ENCODE data around the gene OOSP4B. TPM values are rescaled to one million over a fixed set of nuclear protein-coding genes. Genes with fewer than 3 reads are reported as not detected.

OOSP4B gene
- total RNA-seq, 1 experiment from 2014 or later, result not detected

GRCh38 chr11:59984368-59984767, 32.6 kb upstream of the OOSP4B start:
- Mint-ChIP-seq H3K9me3 (peaks cover 6% of the 10 kb centered on the region), H3K4me3 (no peak overlapping the region), H3K4me1 (no peaks in the 10 kb centered on the region), H3K27ac (no peak overlapping the region), H3K36me3 (0 out of 2 replicates have a peak, but pooled peaks cover 4% of the 10 kb centered on the region), H3K27me3 (ENCODE audit: low read depth) (no peaks in the 10 kb centered on the region; the same call in 1 of the 2 replicates)
- TF ChIP-seq NR3C1 (CRISPR knock-in tag; conservative IDR thresholded peaks at IDR 0.05; ENCODE audit: low read depth) (no peak), SMAD3 (CRISPR knock-in tag; IDR thresholded peaks at IDR 0.05; ENCODE audit: borderline replicate concordance) (no peak), MYBL2 (CRISPR knock-in tag; IDR thresholded peaks at IDR 0.05) (no peak), AR (CRISPR knock-in tag; IDR thresholded peaks at IDR 0.05) (no peak), JUN (CRISPR knock-in tag; IDR thresholded peaks at IDR 0.05) (no peak), CBFB (CRISPR knock-in tag; IDR thresholded peaks at IDR 0.05; ENCODE audit: low read depth) (no peak), TCF7 (CRISPR knock-in tag; IDR thresholded peaks at IDR 0.05; ENCODE audit: low read depth) (no peak), FOXP1 (CRISPR knock-in tag; IDR thresholded peaks at IDR 0.05; ENCODE audit: borderline replicate concordance) (no peak)
- TF ChIP-seq, protein P1, sequence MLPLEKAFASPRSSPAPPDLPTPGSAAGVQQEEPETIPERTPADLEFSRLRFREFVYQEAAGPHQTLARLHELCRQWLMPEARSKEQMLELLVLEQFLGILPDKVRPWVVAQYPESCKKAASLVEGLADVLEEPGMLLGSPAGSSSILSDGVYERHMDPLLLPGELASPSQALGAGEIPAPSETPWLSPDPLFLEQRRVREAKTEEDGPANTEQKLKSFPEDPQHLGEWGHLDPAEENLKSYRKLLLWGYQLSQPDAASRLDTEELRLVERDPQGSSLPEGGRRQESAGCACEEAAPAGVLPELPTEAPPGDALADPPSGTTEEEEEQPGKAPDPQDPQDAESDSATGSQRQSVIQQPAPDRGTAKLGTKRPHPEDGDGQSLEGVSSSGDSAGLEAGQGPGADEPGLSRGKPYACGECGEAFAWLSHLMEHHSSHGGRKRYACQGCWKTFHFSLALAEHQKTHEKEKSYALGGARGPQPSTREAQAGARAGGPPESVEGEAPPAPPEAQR (CRISPR knock-in tag; IDR thresholded peaks at IDR 0.05), result no peak
- ChIA-PET POLR2A (no interaction called here), CTCF (no interaction called here)
- DNase-seq (ENCODE audit: low spot score) (no peak), ATAC-seq (no peak)

- ATAC-seq, result no peak
- no peak for TF ChIP-seq JUN (CRISPR knock-in tag; IDR thresholded peaks at IDR 0.05)
- no peak for TF ChIP-seq GRHL2 (CRISPR knock-in tag; IDR thresholded peaks at IDR 0.05; ENCODE audit: insufficient replicate concordance, severe bottlenecking)
- no peak for TF ChIP-seq PRRX2 (CRISPR knock-in tag; IDR thresholded peaks at IDR 0.05)
- TF ChIP-seq NR2C2 (CRISPR knock-in tag; IDR thresholded peaks at IDR 0.05), result no peak
- no peak for TF ChIP-seq ZNF423 (CRISPR knock-in tag; IDR thresholded peaks at IDR 0.05)
- TF ChIP-seq, protein P2, sequence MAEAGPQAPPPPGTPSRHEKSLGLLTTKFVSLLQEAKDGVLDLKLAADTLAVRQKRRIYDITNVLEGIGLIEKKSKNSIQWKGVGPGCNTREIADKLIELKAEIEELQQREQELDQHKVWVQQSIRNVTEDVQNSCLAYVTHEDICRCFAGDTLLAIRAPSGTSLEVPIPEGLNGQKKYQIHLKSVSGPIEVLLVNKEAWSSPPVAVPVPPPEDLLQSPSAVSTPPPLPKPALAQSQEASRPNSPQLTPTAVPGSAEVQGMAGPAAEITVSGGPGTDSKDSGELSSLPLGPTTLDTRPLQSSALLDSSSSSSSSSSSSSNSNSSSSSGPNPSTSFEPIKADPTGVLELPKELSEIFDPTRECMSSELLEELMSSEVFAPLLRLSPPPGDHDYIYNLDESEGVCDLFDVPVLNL (CRISPR knock-in tag; IDR thresholded peaks at IDR 0.05; ENCODE audit: borderline replicate concordance, low read depth), result no peak
- TF ChIP-seq, protein P3, sequence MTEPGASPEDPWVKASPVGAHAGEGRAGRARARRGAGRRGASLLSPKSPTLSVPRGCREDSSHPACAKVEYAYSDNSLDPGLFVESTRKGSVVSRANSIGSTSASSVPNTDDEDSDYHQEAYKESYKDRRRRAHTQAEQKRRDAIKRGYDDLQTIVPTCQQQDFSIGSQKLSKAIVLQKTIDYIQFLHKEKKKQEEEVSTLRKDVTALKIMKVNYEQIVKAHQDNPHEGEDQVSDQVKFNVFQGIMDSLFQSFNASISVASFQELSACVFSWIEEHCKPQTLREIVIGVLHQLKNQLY (CRISPR knock-in tag; IDR thresholded peaks at IDR 0.05), result no peak
- H3K27me3 Mint-ChIP-seq (ENCODE audit: low read depth), result no peaks in the 10 kb centered on the region
- no peaks in the 10 kb centered on the region for H3K4me1 Mint-ChIP-seq
- CTCF ChIA-PET, result no interaction called here
- no peak overlapping the region for H3K27ac Mint-ChIP-seq
- DNase-seq (ENCODE audit: low spot score), result no peak
- H3K36me3 Mint-ChIP-seq, result peaks cover 15% of the 10 kb centered on the region; the same call in 1 of the 2 replicates
- H3K4me3 Mint-ChIP-seq, result no peak overlapping the region
- peaks cover 41% of the 10 kb centered on the region for H3K9me3 Mint-ChIP-seq
- POLR2A ChIA-PET, result no interaction called here
Measured at GRCh38 chr11:59990421-59990820, 26.6 kb upstream of the OOSP4B start.

GRCh38 chr11:59992425-59992824, 24.6 kb upstream of the OOSP4B start:
- Mint-ChIP-seq H3K9me3 (peaks cover 41% of the 10 kb centered on the region), H3K27me3 (ENCODE audit: low read depth) (no peaks in the 10 kb centered on the region), H3K27ac (no peak overlapping the region), H3K4me1 (no peaks in the 10 kb centered on the region), H3K36me3 (peaks cover 15% of the 10 kb centered on the region; the same call in 1 of the 2 replicates), H3K4me3 (no peak overlapping the region)
- ATAC-seq, result no peak
- DNase-seq (ENCODE audit: low spot score), result no peak
- ChIA-PET CTCF (no interaction called here), POLR2A (no interaction called here)
- TF ChIP-seq ZBTB43 (CRISPR knock-in tag; IDR thresholded peaks at IDR 0.05), result no peak
- no peak for TF ChIP-seq SMAD3 (CRISPR knock-in tag; IDR thresholded peaks at IDR 0.05; ENCODE audit: borderline replicate concordance)
- no peak for TF ChIP-seq IRF2 (CRISPR knock-in tag; IDR thresholded peaks at IDR 0.05; ENCODE audit: borderline replicate concordance, low read depth)
- TF ChIP-seq, protein P2 (CRISPR knock-in tag; IDR thresholded peaks at IDR 0.05; ENCODE audit: borderline replicate concordance, low read depth), result no peak
- no peak for TF ChIP-seq ZNF512 (CRISPR knock-in tag; IDR thresholded peaks at IDR 0.05; ENCODE audit: borderline replicate concordance)
- no peak for TF ChIP-seq ZNF396 (CRISPR knock-in tag; IDR thresholded peaks at IDR 0.05; ENCODE audit: borderline replicate concordance)
- no peak for TF ChIP-seq GTF2I (CRISPR knock-in tag; conservative IDR thresholded peaks at IDR 0.05)
- TF ChIP-seq TCF7 (CRISPR knock-in tag; IDR thresholded peaks at IDR 0.05; ENCODE audit: low read depth), result no peak
- TF ChIP-seq ZNF317 (CRISPR knock-in tag; IDR thresholded peaks at IDR 0.05; ENCODE audit: borderline replicate concordance, low read depth), result no peak
- no peak for TF ChIP-seq JAZF1 (CRISPR knock-in tag; IDR thresholded peaks at IDR 0.05)

All from WTC11 (cell line).